Activated effector memory CD4-positive, alpha-beta T cell treated with Interleukin-2 at 50 U/mL for 16 hours (primary cell): ENCODE results near the gene FAM83E.
"Not testable (repeated sequence)": the region's sequence is repeated elsewhere in the genome, so short reads cannot be mapped to it uniquely, and the experiment has no call there.

ENCODE experiments used
- DNase-seq: peaks from one replicate; pipeline ENCODE4 v3.0.0-alpha.2; 2020

Gene FAM83E

DNA sequence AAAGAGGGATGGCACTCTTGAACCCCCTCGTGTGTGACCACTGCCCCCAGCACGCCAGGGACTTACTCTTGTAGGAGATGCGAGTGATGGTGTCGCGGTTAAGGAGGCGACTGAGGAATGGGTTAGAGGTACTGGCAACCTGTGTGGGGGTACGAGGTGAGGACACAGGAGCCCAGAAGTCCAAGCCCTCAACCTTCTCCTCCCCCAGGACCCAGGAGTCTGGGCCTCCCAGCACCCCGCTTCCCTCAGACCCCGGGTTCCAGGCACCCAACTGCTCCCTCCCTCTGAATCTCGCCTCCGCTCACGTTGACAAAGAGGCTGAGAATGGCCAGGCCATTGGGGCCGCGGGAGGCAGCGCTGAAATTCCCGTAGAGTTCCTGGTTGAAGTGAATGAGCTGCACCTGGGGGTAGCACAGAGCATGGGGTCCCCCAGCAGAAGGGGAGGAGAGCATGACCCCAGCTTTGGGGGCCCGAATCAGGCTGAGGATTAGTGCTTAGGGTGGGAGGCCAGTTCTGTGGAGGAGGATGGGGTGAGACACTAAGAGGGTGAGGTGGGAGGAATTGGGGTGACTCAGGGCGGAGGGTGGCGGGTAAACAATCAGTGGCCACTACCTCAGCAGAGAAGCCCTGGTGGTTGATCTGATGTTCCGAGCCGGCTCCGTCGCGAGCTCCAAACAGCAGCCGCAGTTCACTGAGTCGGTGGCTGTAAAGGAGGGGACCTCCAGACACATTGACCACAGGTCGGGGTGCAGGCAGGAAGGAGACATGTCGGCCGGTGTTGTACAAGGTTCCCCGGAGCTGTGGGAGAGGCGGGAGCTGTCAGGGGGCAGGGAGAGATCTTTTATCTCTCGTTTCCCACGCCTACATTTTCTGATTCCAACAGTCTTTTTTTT lies 24.9 kb upstream of the FAM83E start:
- no peak for DNase-seq

DNA sequence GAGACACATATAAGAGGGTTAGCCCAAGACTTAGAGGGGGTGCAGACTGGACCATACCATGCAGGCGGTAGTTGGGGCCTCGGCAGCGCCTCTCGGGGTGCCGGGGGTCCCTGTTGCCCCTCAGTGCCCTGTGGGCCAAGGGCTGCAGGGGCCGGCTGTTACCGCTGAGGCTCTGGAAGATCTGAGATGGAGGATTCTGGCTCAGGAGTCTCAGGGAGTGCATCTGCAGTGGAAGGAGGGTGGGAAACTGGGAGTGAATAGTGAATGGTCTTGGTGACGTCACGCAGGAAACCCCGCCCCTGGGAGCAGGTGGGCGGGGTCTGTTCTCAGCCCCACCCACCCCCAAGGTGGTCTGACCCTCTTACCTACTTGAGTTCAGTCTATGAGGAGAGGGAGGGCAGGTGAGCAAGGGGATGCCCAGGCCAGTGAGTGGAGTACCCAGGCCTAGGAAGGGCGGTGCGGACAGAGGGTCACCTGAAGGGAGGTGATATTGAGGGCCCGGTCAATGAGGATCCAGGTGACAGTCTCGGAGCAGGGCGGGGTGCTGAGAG lies 24.0 kb upstream of the FAM83E start:
- DNase-seq, result no peak

DNA sequence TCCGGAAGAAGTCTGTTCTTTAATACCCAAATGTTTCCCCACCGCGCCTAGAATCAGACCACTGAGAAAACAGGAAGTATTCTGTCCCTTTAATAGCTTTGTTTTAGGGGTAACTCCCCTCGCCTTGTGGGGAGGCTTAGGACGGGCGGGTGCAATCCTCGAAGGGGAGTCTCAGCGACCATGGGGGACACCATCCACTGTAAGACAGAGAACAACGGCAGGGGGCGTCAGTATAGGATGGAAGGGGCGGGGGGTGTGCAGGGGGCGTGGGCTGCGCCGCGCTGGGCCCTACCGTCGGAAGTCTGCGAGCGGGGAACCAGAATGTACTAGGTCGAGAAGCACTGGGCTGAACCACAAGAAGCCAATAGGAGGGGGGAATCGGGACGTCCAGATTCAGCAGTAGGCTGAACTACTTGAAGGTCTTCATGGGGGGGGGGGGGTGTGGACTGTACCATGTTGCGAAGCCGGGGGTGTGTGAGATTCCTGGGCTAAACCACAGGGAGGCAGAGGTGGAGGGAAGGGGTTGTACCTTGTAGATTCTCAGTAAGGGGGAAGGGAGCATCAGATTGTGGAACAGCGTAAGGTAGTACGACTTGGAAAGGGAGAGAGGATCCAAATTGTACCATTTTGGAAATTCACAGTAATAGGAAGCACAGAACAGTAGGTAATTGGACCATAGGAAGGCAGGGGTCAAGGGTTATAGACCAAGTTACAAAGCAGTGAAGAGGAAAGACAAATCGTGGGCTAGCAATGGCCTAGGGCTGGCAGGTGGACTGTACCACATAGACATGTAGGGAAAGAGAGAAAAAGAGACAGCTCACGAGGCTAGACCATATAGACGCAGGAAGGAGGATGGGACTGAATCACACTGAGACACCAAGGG lies 23.3 kb upstream of the FAM83E start:
- DNase-seq, result peak; percentile 74

DNA sequence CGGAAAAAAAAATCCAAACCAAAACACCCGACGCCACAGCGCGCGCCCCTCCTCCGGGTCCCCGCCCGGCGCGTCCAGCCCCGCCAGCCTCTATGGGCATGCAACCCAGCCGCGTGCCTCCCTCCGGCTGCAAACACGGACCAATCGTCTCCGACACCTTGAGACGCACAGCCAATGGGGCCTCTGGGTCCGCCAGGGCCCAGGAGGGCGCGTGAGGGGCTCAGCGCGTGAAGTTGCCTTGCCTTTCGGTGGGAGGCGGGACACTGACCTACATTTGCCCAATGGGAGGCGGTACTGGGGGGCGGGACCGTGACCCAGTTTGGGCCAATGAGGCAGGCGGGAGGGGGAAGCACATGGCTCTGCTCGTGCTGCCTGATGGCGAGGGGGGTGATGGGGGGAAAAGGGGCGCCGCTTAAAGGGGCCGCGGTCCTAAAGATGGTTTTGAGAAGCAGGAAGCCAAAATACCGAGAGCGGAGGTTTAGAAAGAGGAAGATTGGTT lies 22.6 kb upstream of the FAM83E start:
- DNase-seq, result peak; percentile 100

- no peak for DNase-seq
Observed at GRCh38 chr19:48636859-48637448, 22.1 kb upstream of the FAM83E start, which contains the start of gene DBP. Gene DBP (minus strand): TSS chr19:48637379. CDS start chr19:48636994, 385 bp downstream.

DNA sequence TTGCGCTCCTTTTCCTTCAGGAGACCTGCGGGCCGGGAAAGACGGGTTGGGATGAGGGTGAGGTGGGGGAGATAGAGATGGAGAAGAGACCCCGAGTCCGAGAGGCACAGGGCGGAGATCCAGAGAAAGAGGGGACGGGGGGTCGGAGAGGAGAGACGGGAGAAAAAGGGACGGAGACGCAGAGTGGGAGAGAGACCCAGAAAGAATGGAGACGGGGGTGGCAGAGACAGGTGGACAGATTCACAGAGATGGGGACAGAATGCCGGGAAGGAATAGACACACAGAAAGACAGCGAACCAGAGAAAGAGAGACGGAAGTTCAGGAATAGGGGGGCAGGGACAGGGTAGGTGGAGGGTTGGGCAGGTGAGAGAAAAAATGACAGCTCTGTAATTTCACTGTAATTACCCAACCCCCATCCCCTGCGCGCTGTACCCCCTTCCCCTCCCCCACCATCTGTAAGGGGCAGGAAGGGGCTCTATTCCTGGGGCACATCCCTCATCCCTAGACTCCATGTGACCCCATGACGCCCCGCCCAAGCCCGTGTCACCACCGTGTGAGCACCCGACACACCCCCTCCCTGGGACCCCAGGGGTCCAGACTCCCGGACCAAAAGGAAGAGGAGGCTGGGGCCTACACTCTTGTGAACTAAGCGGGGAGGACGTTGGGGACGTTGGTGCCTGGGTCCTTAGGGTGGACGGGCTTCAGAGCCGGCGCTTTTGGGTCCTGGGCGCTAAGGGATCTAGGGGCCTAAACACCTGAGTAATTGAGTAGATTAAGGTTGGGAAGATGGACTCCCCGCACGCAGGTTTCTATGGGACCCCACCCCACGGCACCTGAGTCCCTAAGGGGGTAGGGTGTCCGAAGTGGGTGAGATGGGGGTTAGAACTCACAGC lies 21.3 kb upstream of the FAM83E start:
- DNase-seq, result no peak

- peak; percentile 63 for DNase-seq
Observed at GRCh38 chr19:48635263-48635965, 20.5 kb upstream of the FAM83E start.

DNA sequence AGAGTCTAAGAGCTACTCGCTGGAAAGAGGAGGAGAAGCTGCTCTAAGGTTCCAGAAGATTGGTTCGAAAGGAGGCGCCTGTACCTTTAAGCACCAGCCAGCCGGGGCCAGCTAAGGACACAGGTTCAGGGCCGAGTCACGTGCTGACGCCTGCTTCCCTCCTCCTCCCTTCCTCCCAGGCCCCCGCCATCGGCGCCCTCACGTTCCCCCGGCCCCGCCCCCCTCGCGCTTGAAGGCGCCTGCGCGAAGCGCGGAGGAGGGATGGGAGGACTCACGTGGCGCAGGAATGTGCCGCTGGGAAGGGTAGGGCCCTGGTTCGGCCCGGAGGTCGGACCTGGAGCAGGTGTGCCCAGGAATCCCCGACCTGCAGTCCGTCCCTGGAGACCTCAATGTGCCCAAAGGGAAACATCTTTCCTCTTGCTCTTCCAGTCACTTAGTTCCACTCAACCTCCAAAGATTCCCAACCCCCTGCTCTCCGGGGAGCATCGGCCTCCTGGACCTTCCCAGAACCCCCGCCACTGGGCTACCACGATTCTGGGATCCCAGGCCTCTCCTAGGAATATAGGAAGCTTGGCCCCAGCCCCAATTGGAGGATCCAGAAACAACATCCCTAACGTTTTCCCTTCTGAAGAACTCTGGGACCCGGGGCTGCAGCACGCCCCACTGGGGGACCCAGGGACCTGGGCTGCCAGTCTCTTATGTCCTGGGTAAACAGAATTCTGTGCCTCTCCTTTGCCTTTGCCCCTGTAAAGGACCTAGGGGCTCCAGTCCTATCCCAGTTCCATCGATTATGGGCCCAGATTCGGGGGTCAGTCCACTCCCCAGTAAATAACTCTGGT lies 19.8 kb upstream of the FAM83E start:
- DNase-seq, result peak; percentile 88

DNA sequence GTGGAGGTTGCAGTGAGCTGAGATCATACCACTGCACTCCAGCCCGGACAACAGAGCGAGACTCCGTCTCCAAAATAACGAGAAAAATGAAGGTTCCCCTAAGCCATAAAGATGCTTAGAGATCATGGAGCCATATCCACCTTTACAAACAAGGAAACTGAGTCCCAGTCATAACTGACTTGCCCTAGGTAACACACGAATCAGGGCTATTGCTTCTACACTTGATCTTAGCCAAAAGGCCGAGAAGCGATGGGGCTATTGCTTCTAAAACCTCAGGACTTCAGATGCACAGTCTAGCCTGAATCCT lies 19.1 kb upstream of the FAM83E start:
- DNase-seq, result no peak

DNA sequence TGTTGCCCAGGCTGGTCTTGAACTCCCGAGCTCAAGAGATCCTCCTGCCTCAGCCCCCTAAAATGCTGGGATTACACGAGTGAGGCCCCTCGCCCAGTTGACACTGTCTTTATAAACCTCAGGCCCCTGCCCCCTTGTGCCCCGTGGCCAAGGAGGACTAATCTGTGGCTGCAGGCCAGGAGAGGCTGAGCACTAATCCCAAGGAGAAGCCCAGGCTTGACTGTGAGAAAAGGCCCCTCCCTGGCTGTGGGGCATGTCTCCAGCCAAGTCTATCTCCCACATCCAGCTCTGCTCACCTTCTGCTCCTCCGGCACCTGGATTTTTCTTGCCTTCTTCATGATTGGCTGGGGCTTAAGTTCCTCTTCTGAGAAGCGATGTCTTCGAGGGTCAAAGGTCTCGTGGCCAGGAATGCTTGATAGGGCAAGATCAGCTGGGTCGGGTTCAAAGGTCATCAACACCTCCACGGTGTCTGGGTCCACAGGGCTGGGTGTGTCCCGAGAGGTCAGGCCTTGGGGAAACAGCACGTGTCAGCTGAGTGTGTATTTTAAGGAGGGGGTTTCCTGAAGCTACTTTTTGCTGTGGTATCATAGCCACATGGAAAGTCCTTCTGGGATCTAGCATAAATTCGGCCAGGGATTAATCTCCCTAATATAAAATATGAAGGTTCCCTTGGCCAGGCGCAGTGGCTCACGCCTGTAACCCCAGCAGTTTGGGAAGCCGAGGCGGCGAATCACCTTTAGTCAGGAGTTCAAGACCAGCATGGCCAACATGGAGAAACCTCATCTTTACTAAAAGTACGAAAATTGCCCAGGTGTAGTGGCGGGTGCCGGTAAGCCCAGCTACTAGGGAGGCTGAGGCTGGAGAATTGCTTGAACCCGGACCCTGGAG lies 18.5 kb upstream of the FAM83E start:
- no peak for DNase-seq

DNA sequence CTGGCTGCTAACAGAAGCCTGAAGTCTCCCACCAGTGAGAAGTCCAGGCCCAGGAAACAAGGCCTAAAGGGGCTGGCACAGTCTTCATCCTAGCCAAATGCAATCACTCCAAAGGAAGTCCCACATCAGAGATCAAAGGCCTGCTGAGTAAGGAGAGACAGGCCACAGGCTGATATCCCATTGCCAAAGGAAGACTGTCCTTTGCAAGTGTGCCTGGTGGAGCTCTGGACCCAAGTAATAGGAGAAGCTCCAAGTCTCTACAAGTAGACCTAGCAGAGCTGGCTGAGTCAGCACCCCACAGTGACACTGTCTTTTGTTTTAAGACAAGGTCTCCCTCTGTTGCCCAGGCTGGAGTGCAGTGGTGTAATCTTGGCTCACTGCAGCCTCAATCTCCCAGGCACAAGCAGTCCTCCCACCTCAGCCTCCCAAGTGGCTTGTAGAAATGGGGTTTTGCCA lies 17.8 kb upstream of the FAM83E start:
- DNase-seq, result no peak

DNA sequence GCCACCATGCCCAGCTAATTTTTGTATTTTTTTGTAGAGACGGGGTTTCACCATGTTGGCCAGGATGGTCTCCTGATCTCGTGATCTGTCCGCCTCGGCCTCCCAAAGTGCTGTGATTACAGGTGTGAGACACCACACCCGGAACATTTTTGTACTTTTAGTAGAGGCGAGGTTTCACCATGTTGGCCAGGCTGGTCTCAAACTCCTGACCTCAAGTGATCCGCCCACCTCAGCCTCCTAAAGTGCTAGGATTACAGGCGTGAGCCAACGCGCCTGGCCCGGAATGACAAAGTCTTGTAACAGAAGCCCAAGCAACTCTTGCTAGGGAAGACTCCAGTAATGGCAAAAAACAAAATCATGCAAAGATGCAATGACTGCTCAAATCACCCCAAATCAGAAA lies 17.4 kb upstream of the FAM83E start:
- DNase-seq, result not testable (repeated sequence)

GRCh38 chr19:48631225-48631624 lies 16.3 kb upstream of the FAM83E start:
- no peak for DNase-seq

- no peak for DNase-seq
Observed at GRCh38 chr19:48630296-48631063, 15.6 kb upstream of the FAM83E start.

GRCh38 chr19:48629599-48630295 lies 14.9 kb upstream of the FAM83E start:
- DNase-seq, result no peak

DNA sequence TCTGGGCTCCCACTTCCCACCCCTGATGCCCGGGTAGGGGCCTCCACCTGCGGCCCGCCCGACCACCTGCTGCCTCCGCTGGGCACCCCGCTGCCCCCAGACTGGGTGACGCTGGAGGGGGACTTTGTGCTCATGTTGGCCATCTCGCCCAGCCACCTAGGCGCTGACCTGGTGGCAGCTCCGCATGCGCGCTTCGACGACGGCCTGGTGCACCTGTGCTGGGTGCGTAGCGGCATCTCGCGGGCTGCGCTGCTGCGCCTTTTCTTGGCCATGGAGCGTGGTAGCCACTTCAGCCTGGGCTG lies 14.4 kb upstream of the FAM83E start:
- no peak for DNase-seq

DNA sequence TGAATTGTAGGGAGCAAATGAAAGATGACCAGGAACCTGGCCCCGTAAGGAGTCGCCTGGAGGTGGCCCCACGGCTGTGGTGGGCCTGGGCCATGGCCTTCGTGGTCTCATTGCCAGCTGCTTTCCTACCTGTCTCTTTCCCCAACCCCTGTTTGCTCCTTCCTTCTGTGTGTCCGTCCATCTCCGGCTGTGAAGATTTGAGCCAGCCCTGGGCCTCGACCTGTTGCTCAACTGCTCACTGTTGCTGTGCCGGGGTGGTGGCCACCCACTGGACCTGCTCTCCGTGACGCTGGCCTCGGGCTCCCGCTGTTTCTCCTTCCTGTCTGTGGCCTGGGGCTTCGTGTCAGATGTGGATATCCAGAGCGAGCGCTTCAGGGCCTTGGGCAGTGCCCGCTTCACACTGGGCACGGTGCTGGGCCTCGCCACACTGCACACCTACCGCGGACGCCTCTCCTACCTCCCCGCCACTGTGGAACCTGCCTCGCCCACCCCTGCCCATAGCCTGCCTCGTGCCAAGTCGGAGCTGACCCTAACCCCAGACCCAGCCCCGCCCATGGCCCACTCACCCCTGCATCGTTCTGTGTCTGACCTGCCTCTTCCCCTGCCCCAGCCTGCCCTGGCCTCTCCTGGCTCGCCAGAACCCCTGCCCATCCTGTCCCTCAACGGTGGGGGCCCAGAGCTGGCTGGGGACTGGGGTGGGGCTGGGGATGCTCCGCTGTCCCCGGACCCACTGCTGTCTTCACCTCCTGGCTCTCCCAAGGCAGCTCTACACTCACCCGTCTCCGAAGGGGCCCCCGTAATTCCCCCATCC lies 13.8 kb upstream of the FAM83E start:
- DNase-seq, result no peak
